B cell (primary cell): Measurements from ENCODE around the gene PPFIA1. TPM values are rescaled to one million over a fixed set of nuclear protein-coding genes. Genes with fewer than 3 reads are reported as not detected.

ENCODE experiments used
- ATAC-seq: fragments of 200-7000 bp; cut with Tn5 transposase; one replicate; pipeline ENCODE4 v1.10.0; 2021; ENCODE audit warnings: low read depth, mild to moderate bottlenecking, moderate number of reproducible peaks, moderate library complexity
- CTCF ChIA-PET: fragments of 350-600 bp; sonication (Branson Sonifier 250); formaldehyde crosslinking; loops from one replicate; lab custom pipeline; 2021; ENCODE audit warnings: antibody characterized with exemption, inconsistent platforms; lab: Charles Lee
- POLR2A ChIA-PET: fragments of 350-600 bp; sonication (Branson Sonifier 250); formaldehyde crosslinking; loops from one replicate; lab custom pipeline; 2021; ENCODE audit warnings: antibody characterized with exemption; lab: Charles Lee
- DNase-seq: peaks from one replicate; pipeline ENCODE4 v3.0.0; 2013
- H2AFZ ChIP-seq: 2 replicates; pipeline ENCODE4 v1.6.1; 2012; ENCODE audit warnings: mild to moderate bottlenecking, low read depth, low read length; ENCODE audit not compliant: insufficient read depth, poor library complexity, severe bottlenecking
- H3K27ac ChIP-seq, 2 donors: 1 replicate in 1 of 2; 2 replicates in 1 of 2; pipeline ENCODE4 v1.5.1; 2012 to 2013; ENCODE audit warnings: low read length in 2 of 2, mild to moderate bottlenecking in 2 of 2, moderate library complexity in 1 of 2
- H3K27me3 ChIP-seq, 4 experiments: fragments of 200-600 bp in 1 of 4; sonication (generic) in 1 of 4; replicated peaks in 1 of 4; 1 replicate in 2 of 4; 2 replicates in 2 of 4; pipeline versions ENCODE4 v1.6.1 to v1.7.0; 2013 to 2016; ENCODE audit warnings: low read length in 3 of 4, mild to moderate bottlenecking in 2 of 4, mixed read lengths in 1 of 4, moderate library complexity in 1 of 4; ENCODE audit not compliant: insufficient read depth in 4 of 4, control insufficient read depth in 3 of 4; ENCODE audit errors: control extremely low read depth in 1 of 4
- H3K36me3 ChIP-seq, 2 experiments: replicated peaks in 1 of 2; 1 replicate in 1 of 2; 2 replicates in 1 of 2; pipeline versions ENCODE4 v1.6.1 to v1.7.1; 2013; ENCODE audit warnings: low read length in 1 of 2; ENCODE audit not compliant: insufficient read depth in 2 of 2, control insufficient read depth in 1 of 2; ENCODE audit errors: control extremely low read depth in 1 of 2, extremely low read depth in 1 of 2
- H3K4me1 ChIP-seq, 2 donors: fragments of 200-600 bp in 1 of 2; sonication (generic) in 1 of 2; 1 replicate in 1 of 2; 2 replicates in 1 of 2; pipeline versions ENCODE4 v1.5.1 to v1.6.1; 2013 to 2017; ENCODE audit warnings: low read length in 2 of 2; ENCODE audit not compliant: control insufficient read depth in 2 of 2, insufficient read depth in 2 of 2
- H3K4me2 ChIP-seq: replicated peaks from 2 replicates; pipeline ENCODE3; 2012; ENCODE audit warnings: mild to moderate bottlenecking, low read depth, low read length; ENCODE audit not compliant: poor library complexity, severe bottlenecking
- H3K4me3 ChIP-seq, 5 experiments: fragments of 200-600 bp in 1 of 5; sonication (generic) in 1 of 5; 1 replicate in 3 of 5; 2 replicates in 2 of 5; pipeline versions ENCODE4 v1.5.1 to v1.7.0; 2011 to 2016; ENCODE audit warnings: low read length in 4 of 5, mild to moderate bottlenecking in 4 of 5, low read depth in 2 of 5, control low read depth in 1 of 5, moderate library complexity in 1 of 5; ENCODE audit not compliant: insufficient read depth in 1 of 5; ENCODE audit errors: control extremely low read depth in 1 of 5, extremely low read depth in 1 of 5
- H3K79me2 ChIP-seq: fragments of 200-600 bp; sonication (generic); one replicate; pipeline ENCODE4 v1.6.0; 2016; ENCODE audit warnings: low read length; ENCODE audit not compliant: control insufficient read depth, insufficient read depth
- H3K9ac ChIP-seq: fragments of 200-600 bp; sonication (generic); 2 replicates; pipeline ENCODE4 v1.6.1; 2017; ENCODE audit warnings: mild to moderate bottlenecking, low read length, moderate library complexity
- H3K9me3 ChIP-seq, 3 donors: one replicate each; pipeline versions ENCODE4 v1.6.1 to v1.7.1; 2013; ENCODE audit warnings: low read length in 2 of 3; ENCODE audit not compliant: control insufficient read depth in 2 of 3, insufficient read depth in 1 of 3; ENCODE audit errors: control extremely low read depth in 1 of 3
- H4K20me1 ChIP-seq: 2 replicates; pipeline ENCODE4 v1.6.0; 2012; ENCODE audit warnings: mild to moderate bottlenecking, low read length; ENCODE audit not compliant: insufficient read depth, control insufficient read depth, poor library complexity, severe bottlenecking
- H3K27ac Mint-ChIP-seq: one replicate; pipeline ENCODE4 v1.8.0; 2021; ENCODE audit warnings: mixed read lengths
- H3K27me3 Mint-ChIP-seq: one replicate; pipeline ENCODE4 v1.8.0; 2021; ENCODE audit warnings: mixed read lengths
- H3K4me1 Mint-ChIP-seq: one replicate; pipeline ENCODE4 v1.8.0; 2021; ENCODE audit warnings: mixed read lengths
- H3K4me3 Mint-ChIP-seq: one replicate; pipeline ENCODE4 v1.8.0; 2021; ENCODE audit warnings: mixed read lengths
- H3K9me3 Mint-ChIP-seq: one replicate; pipeline ENCODE4 v1.8.0; 2022; ENCODE audit warnings: mixed read lengths; ENCODE audit not compliant: insufficient read depth
- EZH2 ChIP-seq: IDR thresholded peaks from 2 replicates; pipeline ENCODE4 v1.6.1; 2012; ENCODE audit warnings: borderline replicate concordance, low read depth, mild to moderate bottlenecking, moderate library complexity, low read length; ENCODE audit not compliant: insufficient read depth, poor library complexity, severe bottlenecking
- WGBS: methylation state at CpG from one replicate; pipeline ENCODE4 v1.1.5; 2013; ENCODE audit warnings: missing lambda C conversion rate; ENCODE audit not compliant: insufficient coverage; 5-methylcytosine and 5-hydroxymethylcytosine counted together
- intact Hi-C: fragments of 100-400 bp; cut with micrococcal nuclease; formaldehyde crosslinking; loops from one replicate; pipeline ENCODE4 v1.10.0; 2022
- polyA plus RNA-seq: library from polyadenylated mRNA; depleted of rRNA; stranded (reverse); fragments of >200 nt; gene quantifications from 2 replicates; pipeline ENCODE4 v1.2.3, GENCODE V29; 2012
- total RNA-seq, 2 donors: library from RNA; stranded (reverse); fragments of 120-200 nt in 1 of 2; gene quantifications; 1 replicate in 1 of 2; 2 replicates in 1 of 2; pipeline versions ENCODE4 v1.2.3 to v1.2.4, GENCODE V29; 2013 to 2022
- TF ChIP-seq, protein P1 (sequence below): fragments of 200-600 bp; IDR thresholded peaks from one replicate; pipeline ENCODE4 v1.8.0; 2022; ENCODE audit warnings: antibody characterized with exemption, mild to moderate bottlenecking

PPFIA1 gene
- total and polyA plus RNA-seq, 2 donors (not counting 1 experiment from before 2014, with no cell fraction given), result 21.8 to 70.4 TPM

DNA sequence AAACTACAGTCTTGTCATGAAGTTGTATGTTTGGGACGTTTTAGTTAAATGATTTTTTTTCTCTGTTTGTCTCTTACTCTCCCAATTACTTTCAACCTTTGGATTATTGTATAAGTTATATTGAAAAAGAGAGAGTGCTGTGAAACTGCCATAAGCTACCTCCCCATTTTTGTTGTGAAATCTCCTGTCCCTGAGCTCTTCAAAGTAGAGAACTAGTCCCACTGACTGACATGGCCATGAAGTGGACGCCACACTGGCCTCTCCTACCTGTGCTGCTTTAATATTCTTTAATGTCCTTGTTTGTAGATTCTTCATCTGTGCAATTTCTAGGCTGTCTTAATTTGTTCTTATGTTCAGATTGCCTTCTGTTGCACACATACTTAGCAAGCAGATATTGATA is 56.3 kb downstream of the PPFIA1 start:
- CTCF ChIA-PET, result interaction anchor here (1.1 kb wide), 1 partner anchor 26 kb away, joined by 3 read pairs; no protein-coding TSS in a partner anchor
- no peak overlapping the region for H3K9ac ChIP-seq
- peaks cover 1 to 59% of the 10 kb centered on the region in 2 experiments for H3K36me3 ChIP-seq

DNA sequence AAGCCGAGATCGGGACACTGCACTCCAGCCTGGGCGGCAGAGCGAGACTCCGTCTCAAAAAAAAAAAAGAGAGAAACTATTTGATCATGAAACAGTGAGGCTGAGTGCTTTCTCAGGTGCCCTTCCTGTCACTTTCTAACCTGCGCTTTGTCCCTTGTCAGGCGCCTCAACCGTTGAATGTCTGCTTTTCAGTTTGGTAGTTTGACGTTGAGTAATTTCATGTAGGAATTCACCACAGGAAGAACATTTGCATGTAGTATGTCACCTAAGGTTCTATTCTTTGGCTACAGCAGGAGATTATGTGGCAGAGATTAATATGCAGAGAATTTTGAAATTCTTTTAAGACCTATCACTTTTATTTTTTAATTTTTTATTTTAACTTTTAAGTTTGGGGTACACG is 57.2 kb downstream of the PPFIA1 start:
- H3K4me1 Mint-ChIP-seq, result no peaks in the 10 kb centered on the region
- DNase-seq (no peak), ATAC-seq (no peak)
- no peak for TF ChIP-seq EZH2
- TF ChIP-seq, protein P1, sequence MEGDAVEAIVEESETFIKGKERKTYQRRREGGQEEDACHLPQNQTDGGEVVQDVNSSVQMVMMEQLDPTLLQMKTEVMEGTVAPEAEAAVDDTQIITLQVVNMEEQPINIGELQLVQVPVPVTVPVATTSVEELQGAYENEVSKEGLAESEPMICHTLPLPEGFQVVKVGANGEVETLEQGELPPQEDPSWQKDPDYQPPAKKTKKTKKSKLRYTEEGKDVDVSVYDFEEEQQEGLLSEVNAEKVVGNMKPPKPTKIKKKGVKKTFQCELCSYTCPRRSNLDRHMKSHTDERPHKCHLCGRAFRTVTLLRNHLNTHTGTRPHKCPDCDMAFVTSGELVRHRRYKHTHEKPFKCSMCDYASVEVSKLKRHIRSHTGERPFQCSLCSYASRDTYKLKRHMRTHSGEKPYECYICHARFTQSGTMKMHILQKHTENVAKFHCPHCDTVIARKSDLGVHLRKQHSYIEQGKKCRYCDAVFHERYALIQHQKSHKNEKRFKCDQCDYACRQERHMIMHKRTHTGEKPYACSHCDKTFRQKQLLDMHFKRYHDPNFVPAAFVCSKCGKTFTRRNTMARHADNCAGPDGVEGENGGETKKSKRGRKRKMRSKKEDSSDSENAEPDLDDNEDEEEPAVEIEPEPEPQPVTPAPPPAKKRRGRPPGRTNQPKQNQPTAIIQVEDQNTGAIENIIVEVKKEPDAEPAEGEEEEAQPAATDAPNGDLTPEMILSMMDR, result no peak
- peaks cover 3 to 66% of the 10 kb centered on the region in 2 experiments for H3K36me3 ChIP-seq
- no peaks in the 10 kb centered on the region for H3K4me1 ChIP-seq
- H3K27ac ChIP-seq, result no peak overlapping the region
- H3K9ac ChIP-seq, result no peak overlapping the region
- ChIA-PET POLR2A (no interaction called here), CTCF (interaction anchor here (1.0 kb wide), 1 partner anchor 12 kb away, joined by 3 read pairs; no protein-coding TSS in a partner anchor)
- H3K27me3 ChIP-seq, result no peaks in the 10 kb centered on the region
- intact Hi-C loops, result no loop called here
- H3K4me2 ChIP-seq, result no peak overlapping the region
- H3K4me3 Mint-ChIP-seq, result no peak overlapping the region
- H2AFZ ChIP-seq, result no peak overlapping the region
- no peaks in the 10 kb centered on the region for H3K27me3 Mint-ChIP-seq
- H3K9me3 ChIP-seq, result no peaks in the 10 kb centered on the region
- no peak overlapping the region for H3K4me3 ChIP-seq
- H3K79me2 ChIP-seq, result no peaks in the 10 kb centered on the region
- H3K9me3 Mint-ChIP-seq, result no peaks in the 10 kb centered on the region
- no peak overlapping the region for H3K27ac Mint-ChIP-seq
- 75% methylated on average over 6 of the region's 10 CpGs for WGBS
- peaks cover 11% of the 10 kb centered on the region for H4K20me1 ChIP-seq

More for the DNA sequence above, 56.3 kb downstream of the PPFIA1 start:
- H4K20me1 ChIP-seq, result peaks cover 12% of the 10 kb centered on the region
- POLR2A ChIA-PET, result no interaction called here
- intact Hi-C loops, result no loop called here
- Mint-ChIP-seq H3K9me3 (no peaks in the 10 kb centered on the region), H3K27ac (no peak overlapping the region), H3K4me3 (no peak overlapping the region), H3K4me1 (no peaks in the 10 kb centered on the region), H3K27me3 (no peaks in the 10 kb centered on the region)
- DNase-seq (no peak), ATAC-seq (no peak)
- no peaks in the 10 kb centered on the region for H3K9me3 ChIP-seq
- no peaks in the 10 kb centered on the region for H3K4me1 ChIP-seq
- H3K4me3 ChIP-seq, result no peak overlapping the region
- WGBS, result no CpG with 5 or more reads among the region's 2 CpGs
- H3K27ac ChIP-seq, result no peak overlapping the region
- TF ChIP-seq, protein P1, result no peak
- no peak for TF ChIP-seq EZH2
- no peaks in the 10 kb centered on the region for H3K27me3 ChIP-seq
- no peaks in the 10 kb centered on the region for H3K79me2 ChIP-seq
- H3K4me2 ChIP-seq, result no peak overlapping the region
- H2AFZ ChIP-seq, result no peak overlapping the region
